Suprapubic skin (tissue), 3 donors: ENCODE results near the gene CNTN4.

ENCODE experiments used
- CTCF ChIP-seq, 2 donors: fragments of 200-600 bp in 1 of 2; fragments of 450-650 bp in 1 of 2; sonication (generic) in 1 of 2; IDR thresholded peaks; one replicate each; pipeline ENCODE4 v1.5.1; 2016 to 2019; ENCODE audit warnings: antibody characterized with exemption in 2 of 2, mild to moderate bottlenecking in 1 of 2, moderate library complexity in 1 of 2
- POLR2A ChIP-seq, 2 donors: fragments of 450-650 bp; IDR thresholded peaks; one replicate each; pipeline ENCODE4 v1.6.1; 2017; ENCODE audit warnings: antibody characterized with exemption in 2 of 2, mild to moderate bottlenecking in 2 of 2, moderate library complexity in 2 of 2

- TF ChIP-seq POLR2A (IDR thresholded peaks at IDR 0.05) (no peak), CTCF (IDR thresholded peaks at IDR 0.05) (no peak)
Measured at GRCh38 chr3:2352134-2352762, 253.6 kb downstream of the CNTN4 start.
